IPS-18a (cell line): ENCODE measurements around the gene F13B.

ENCODE experiments used
- H3K27ac ChIP-seq: one replicate; pipeline ENCODE4 v1.5.1; 2013; ENCODE audit warnings: low read length
- H3K27me3 ChIP-seq: one replicate; pipeline ENCODE4 v1.6.1; 2013; ENCODE audit warnings: mild to moderate bottlenecking, low read length; ENCODE audit not compliant: control insufficient read depth, insufficient read depth
- H3K36me3 ChIP-seq: one replicate; pipeline ENCODE4 v1.6.1; 2013; ENCODE audit warnings: low read depth, low read length; ENCODE audit not compliant: control insufficient read depth
- H3K4me1 ChIP-seq: one replicate; pipeline ENCODE4 v1.6.1; 2013; ENCODE audit warnings: low read depth, low read length; ENCODE audit not compliant: control insufficient read depth
- H3K4me3 ChIP-seq: one replicate; pipeline ENCODE4 v1.5.1; 2013; ENCODE audit warnings: low read length
- H3K9ac ChIP-seq: one replicate; pipeline ENCODE4 v1.6.1; 2013; ENCODE audit warnings: mild to moderate bottlenecking, low read length, moderate library complexity
- H3K9me3 ChIP-seq: one replicate; pipeline ENCODE4 v1.6.1; 2013; ENCODE audit warnings: low read depth, low read length; ENCODE audit not compliant: control insufficient read depth

Gene F13B

DNA sequence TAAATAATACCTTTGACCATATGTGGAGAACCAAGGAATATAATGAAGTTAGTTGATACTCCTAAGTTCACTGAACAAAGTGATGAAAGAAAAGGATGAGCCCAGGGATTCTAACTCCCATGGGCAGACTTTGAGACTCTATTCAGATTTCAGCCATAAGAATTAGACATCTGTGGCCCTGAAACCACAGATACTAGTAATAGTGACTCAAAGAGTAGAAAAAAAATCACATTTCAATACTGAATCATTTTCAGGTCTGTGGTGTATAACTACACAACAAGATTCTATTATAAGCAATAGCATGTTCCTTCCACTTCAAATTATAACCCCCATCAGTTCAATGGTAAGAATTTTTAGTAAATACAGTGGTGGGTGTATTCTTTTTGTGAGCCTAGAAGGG is 16.4 kb upstream of the F13B start:
- peaks cover 25% of the 10 kb centered on the region for H3K9me3 ChIP-seq
- H3K27ac ChIP-seq, result no peak overlapping the region
- no peak overlapping the region for H3K9ac ChIP-seq
- H3K36me3 ChIP-seq, result peaks cover 60% of the 10 kb centered on the region
- H3K4me1 ChIP-seq, result no peaks in the 10 kb centered on the region
- H3K4me3 ChIP-seq, result no peak overlapping the region
- H3K27me3 ChIP-seq, result no peaks in the 10 kb centered on the region

DNA sequence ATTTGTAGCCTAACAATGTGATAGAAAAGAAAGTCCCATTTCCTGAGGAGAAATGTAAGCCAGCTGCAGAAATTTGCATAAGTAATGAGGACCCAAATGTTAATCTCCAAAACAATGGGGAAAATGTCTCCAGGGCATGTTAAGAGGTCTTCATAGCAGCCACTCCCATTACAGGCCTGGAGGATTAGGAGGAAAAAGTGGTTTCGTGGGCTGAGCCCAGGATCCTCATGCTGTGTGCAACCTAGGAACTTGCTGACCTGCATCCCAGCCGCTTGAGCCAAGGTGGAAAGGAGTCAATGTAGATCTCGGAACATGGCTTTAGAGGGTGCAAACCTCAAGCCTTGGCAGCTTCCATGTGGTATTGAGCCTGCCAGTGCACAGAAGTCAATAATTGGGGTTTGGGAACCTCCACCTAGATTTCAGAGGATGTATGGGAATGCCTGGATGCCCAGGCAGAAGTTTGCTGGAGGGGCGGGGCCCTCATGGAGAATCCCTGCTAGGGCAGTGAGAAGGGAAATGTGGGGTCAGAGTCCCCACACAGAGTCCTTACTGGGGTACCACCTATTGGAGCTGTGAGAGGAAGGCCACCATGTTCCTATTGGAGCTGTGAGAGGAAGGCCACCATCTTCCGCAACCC is 14.2 kb upstream of the F13B start:
- no peak overlapping the region for H3K9ac ChIP-seq
- peaks cover 42% of the 10 kb centered on the region for H3K36me3 ChIP-seq
- H3K27me3 ChIP-seq, result no peaks in the 10 kb centered on the region
- H3K4me1 ChIP-seq, result no peaks in the 10 kb centered on the region
- H3K9me3 ChIP-seq, result peaks cover 25% of the 10 kb centered on the region
- H3K4me3 ChIP-seq, result no peak overlapping the region
- H3K27ac ChIP-seq, result no peak overlapping the region

DNA sequence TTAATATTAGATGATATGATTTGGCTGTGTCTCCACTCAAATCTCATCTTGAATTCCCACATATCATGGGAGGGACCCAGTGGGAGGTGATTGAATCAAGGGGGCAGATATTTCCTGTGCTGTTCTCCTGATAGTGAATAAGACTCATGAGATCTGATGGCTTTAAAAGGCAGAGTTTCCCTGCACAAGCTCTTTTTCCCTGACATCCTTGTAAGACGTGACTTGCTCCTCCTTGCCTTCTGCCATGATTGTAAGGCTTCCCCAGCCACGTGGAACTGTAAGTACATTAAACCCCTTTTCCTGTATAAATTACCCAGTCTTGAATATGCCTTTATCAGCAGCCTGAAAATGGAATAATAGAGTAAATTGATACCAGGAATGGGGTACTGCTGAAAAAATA is 13.3 kb upstream of the F13B start:
- Histone ChIP-seq H3K27me3 (no peaks in the 10 kb centered on the region), H3K4me3 (no peak overlapping the region), H3K27ac (no peak overlapping the region), H3K4me1 (no peaks in the 10 kb centered on the region), H3K9me3 (peaks cover 25% of the 10 kb centered on the region), H3K9ac (no peak overlapping the region), H3K36me3 (peaks cover 33% of the 10 kb centered on the region)

DNA sequence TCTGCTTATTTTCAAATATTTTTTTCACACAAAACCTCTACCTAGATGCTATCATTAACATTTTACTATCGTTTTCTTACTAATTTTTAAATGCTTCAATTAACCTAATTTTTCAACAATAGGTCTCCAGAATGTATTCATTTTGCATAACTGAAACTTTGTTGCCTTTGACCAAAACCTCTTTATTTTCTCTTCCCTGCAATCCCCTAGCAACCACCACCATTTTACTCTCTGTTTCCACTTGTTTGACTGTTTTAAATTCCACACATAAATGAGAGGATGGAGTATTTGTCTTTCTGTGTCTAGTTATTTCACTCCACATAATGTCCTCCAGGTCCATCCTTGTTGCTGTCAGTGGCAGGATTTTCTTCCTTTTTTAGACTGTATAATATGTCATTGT is 9.5 kb upstream of the F13B start:
- Histone ChIP-seq H3K27me3 (no peaks in the 10 kb centered on the region), H3K36me3 (no peaks in the 10 kb centered on the region), H3K9me3 (peaks cover 6% of the 10 kb centered on the region), H3K4me3 (no peak overlapping the region), H3K9ac (no peak overlapping the region), H3K27ac (no peak overlapping the region), H3K4me1 (no peaks in the 10 kb centered on the region)

DNA sequence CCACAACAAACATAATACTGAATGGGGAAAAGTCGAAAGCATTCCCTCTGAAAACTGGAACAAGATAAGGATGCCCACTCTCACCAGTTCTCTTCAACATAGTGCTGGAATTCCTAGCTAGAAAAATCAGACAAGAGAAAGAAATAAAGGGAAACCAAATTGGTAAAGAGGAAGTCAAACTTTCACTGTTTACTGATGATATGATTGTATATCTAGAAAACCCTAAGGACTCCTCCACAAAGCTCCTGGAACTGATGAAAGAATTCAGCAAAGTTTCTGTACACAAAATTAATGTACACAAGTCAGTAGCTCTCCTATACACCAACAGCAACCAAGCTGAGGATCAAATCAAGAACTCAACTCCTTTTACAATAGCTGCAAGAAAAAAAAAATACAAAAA is 6.9 kb upstream of the F13B start:
- Histone ChIP-seq H3K27ac (no peak overlapping the region), H3K9ac (no peak overlapping the region), H3K4me1 (no peaks in the 10 kb centered on the region), H3K36me3 (no peaks in the 10 kb centered on the region), H3K27me3 (no peaks in the 10 kb centered on the region), H3K4me3 (no peak overlapping the region), H3K9me3 (no peaks in the 10 kb centered on the region)

DNA sequence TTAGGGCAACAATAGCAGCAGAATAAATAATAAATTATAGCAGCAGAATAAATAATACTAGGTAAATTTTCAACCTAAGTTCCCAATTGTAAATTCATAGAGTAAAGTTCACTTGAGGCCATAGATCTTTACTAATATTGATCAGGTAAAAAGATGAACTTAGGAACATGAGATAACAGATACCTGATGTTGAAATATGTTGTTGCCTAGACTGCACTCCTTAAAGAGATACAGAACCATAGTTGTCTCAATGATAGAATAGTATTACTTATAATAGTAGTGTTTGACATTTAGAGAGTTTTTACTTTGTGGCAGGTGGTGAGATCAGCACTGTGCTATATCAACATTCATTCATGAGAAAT is 378 bp upstream of the F13B start:
- H3K36me3 ChIP-seq, result no peaks in the 10 kb centered on the region
- no peak overlapping the region for H3K4me3 ChIP-seq
- no peaks in the 10 kb centered on the region for H3K27me3 ChIP-seq
- no peaks in the 10 kb centered on the region for H3K9me3 ChIP-seq
- H3K4me1 ChIP-seq, result no peaks in the 10 kb centered on the region
- H3K9ac ChIP-seq, result no peak overlapping the region
- no peak overlapping the region for H3K27ac ChIP-seq

DNA sequence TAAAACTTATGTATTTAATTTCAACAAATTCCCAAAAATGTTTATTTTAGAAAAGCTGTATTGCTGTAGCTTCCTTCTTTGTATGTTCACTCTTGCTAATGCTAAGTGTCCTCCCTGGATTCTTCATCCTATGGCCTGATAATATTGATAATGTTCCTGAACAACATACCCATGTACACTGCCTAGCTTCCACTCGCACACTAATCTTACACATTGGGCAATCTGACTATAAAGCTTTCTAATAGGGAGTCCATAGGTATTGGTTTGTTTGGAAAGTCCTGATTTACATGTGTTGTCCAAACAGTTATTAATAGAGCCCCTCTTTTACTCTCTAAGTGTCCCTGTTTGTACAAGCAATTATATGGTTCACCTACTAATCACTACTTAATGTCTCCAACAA is 783 bp downstream of the F13B start:
- no peaks in the 10 kb centered on the region for H3K4me1 ChIP-seq
- no peaks in the 10 kb centered on the region for H3K27me3 ChIP-seq

GRCh38 chr1:197065559-197065958 is 1.5 kb downstream of the F13B start:
- Histone ChIP-seq H3K9ac (no peak overlapping the region), H3K27ac (no peak overlapping the region), H3K36me3 (no peaks in the 10 kb centered on the region), H3K27me3 (no peaks in the 10 kb centered on the region), H3K4me3 (no peak overlapping the region), H3K9me3 (no peaks in the 10 kb centered on the region), H3K4me1 (no peaks in the 10 kb centered on the region)

More for the DNA sequence above, 783 bp downstream of the F13B start:
- H3K36me3 ChIP-seq, result no peaks in the 10 kb centered on the region
- no peak overlapping the region for H3K4me3 ChIP-seq
- no peak overlapping the region for H3K27ac ChIP-seq
- H3K9ac ChIP-seq, result no peak overlapping the region
- no peaks in the 10 kb centered on the region for H3K9me3 ChIP-seq

GRCh38 chr1:197063212-197063611 is 3.8 kb downstream of the F13B start:
- no peaks in the 10 kb centered on the region for H3K9me3 ChIP-seq
- H3K36me3 ChIP-seq, result no peaks in the 10 kb centered on the region
- H3K9ac ChIP-seq, result no peak overlapping the region
- H3K4me1 ChIP-seq, result no peaks in the 10 kb centered on the region
- H3K27me3 ChIP-seq, result no peaks in the 10 kb centered on the region
- H3K27ac ChIP-seq, result no peak overlapping the region
- H3K4me3 ChIP-seq, result no peak overlapping the region

DNA sequence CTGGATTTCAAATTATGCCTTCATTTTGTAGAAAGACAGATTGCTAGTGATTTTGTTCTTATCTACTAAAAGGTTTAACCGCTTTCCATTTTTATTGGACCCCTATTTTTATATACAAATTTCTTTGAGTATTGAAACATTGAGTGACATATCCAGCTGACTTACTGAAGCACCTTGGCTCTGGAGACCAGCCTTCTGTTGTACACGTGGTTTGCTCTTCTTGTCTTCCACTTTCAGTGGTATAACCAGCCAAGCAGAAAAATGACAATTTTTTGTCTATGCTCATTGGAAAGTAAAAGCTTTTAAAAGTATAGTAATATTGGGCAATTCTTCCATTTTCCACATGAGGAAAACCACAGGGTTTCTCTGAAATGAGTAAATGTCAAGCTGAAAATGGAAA is 4.4 kb downstream of the F13B start:
- no peak overlapping the region for H3K9ac ChIP-seq
- no peaks in the 10 kb centered on the region for H3K27me3 ChIP-seq
- H3K36me3 ChIP-seq, result no peaks in the 10 kb centered on the region
- no peaks in the 10 kb centered on the region for H3K4me1 ChIP-seq
- no peaks in the 10 kb centered on the region for H3K9me3 ChIP-seq
- no peak overlapping the region for H3K4me3 ChIP-seq
- H3K27ac ChIP-seq, result no peak overlapping the region

- Histone ChIP-seq H3K27ac (no peak overlapping the region), H3K4me1 (no peaks in the 10 kb centered on the region), H3K4me3 (no peak overlapping the region), H3K27me3 (no peaks in the 10 kb centered on the region), H3K36me3 (no peaks in the 10 kb centered on the region), H3K9me3 (no peaks in the 10 kb centered on the region), H3K9ac (no peak overlapping the region)
Measured at GRCh38 chr1:197049100-197049499, 18.0 kb downstream of the F13B start.

DNA sequence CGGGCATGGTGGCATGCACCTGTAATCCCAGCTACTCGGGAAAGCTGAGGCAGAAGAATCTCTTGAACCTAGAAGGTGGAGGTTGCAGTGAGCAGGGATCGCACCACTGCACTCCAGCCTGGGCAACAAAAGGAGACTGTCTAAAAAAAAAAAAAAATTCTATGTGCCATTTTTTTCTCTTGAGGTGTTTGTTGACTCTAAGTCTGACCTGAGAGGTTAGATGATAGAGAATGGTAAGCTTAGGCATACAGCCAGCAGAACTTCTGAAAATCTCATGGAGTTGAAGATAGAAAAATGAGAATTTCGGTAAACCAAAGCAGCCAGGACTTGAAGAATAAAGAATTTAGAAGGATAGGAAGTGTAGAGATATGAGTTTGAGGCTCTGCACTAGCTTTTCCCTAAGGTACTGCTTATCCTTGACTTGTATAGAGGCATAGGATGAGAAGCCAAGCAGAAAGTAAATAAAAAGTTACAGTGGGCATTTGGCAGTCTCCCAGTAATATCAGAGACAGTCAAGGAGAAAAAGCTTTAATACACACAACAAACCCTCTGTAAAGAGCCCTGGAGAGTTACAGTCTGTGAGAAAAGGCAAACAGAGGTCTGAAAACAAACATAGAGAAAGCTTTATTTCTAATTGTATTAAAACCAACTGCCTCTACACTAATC is 24.3 kb downstream of the F13B start:
- Histone ChIP-seq H3K9me3 (no peaks in the 10 kb centered on the region), H3K9ac (no peak overlapping the region), H3K36me3 (no peaks in the 10 kb centered on the region), H3K4me1 (no peaks in the 10 kb centered on the region), H3K27me3 (no peaks in the 10 kb centered on the region), H3K27ac (no peak overlapping the region), H3K4me3 (no peak overlapping the region)
